Tibial nerve (tissue), 3 donors: ENCODE data around the gene NSD1.

ENCODE experiments used
- POLR2A ChIP-seq, 2 donors: fragments of 450-650 bp; IDR thresholded peaks; one replicate each; pipeline ENCODE4 v1.6.1; 2017; ENCODE audit warnings: antibody characterized with exemption in 2 of 2, mild to moderate bottlenecking in 2 of 2, moderate library complexity in 2 of 2
- TF ChIP-seq, protein P1 (sequence below), 5 experiments: fragments of 200-600 bp in 3 of 5; fragments of 450-650 bp in 2 of 5; sonication (generic) in 3 of 5; IDR thresholded peaks; one replicate each; pipeline ENCODE4 v1.5.1; 2016 to 2019; ENCODE audit warnings: antibody characterized with exemption in 5 of 5, mild to moderate bottlenecking in 3 of 5, moderate library complexity in 2 of 5

DNA sequence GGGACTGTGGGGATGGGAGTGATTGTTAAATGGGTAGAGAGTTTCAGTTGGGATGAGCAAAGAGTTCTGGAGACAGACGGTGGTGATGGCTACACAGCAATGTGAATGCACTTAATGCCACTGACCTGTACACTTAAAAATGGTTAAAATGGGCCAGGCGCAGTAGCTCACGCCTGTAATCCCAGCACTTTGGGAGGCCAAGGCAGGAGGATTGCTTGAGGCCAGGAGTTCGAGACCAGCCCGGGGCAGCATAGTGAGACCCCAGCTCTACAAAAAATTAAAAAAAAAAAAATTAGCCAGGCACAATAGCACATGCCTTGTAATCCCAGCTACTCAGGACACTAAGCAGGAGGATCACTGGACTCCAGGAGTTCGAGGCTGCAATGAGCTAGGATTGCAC lies 210.2 kb downstream of the NSD1 start:
- TF ChIP-seq, protein P1, sequence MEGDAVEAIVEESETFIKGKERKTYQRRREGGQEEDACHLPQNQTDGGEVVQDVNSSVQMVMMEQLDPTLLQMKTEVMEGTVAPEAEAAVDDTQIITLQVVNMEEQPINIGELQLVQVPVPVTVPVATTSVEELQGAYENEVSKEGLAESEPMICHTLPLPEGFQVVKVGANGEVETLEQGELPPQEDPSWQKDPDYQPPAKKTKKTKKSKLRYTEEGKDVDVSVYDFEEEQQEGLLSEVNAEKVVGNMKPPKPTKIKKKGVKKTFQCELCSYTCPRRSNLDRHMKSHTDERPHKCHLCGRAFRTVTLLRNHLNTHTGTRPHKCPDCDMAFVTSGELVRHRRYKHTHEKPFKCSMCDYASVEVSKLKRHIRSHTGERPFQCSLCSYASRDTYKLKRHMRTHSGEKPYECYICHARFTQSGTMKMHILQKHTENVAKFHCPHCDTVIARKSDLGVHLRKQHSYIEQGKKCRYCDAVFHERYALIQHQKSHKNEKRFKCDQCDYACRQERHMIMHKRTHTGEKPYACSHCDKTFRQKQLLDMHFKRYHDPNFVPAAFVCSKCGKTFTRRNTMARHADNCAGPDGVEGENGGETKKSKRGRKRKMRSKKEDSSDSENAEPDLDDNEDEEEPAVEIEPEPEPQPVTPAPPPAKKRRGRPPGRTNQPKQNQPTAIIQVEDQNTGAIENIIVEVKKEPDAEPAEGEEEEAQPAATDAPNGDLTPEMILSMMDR (IDR thresholded peaks at IDR 0.05), result no peak
- TF ChIP-seq POLR2A (IDR thresholded peaks at IDR 0.05), result no peak
